ENCODE measurements around the gene GEMIN5. TPM values are rescaled to one million over a fixed set of nuclear protein-coding genes. Genes with fewer than 3 reads are reported as not detected.

Gene GEMIN5
- total and polyA plus RNA-seq, 2 of the 8 experiments (the other 6 are each of a cell fraction or from before 2014, with no cell fraction given): 12.8 to 47.0 TPM

GRCh38 chr5:154916874-154917273, 21.1 kb downstream of the GEMIN5 start:
- Histone ChIP-seq H3K9ac (replicated peaks in 1 of 4; ENCODE audit: extremely low read depth in 1 of 4, low read depth in 3 of 4, low read length in 3 of 4) (no peak overlapping the region), H3K4me3 (ENCODE audit: extremely low read depth in 1 of 4, insufficient read depth in 2 of 4, low read depth in 3 of 4, low read length in 4 of 4) (no peak overlapping the region), H3K14ac (ENCODE audit: insufficient read length) (no peak overlapping the region), H4K91ac (replicated peaks; ENCODE audit: insufficient read length, low read length) (no peak overlapping the region), H2AK5ac (ENCODE audit: low read depth, low read length) (no peak overlapping the region), H3K23me2 (ENCODE audit: low read depth, low read length) (no peaks in the 10 kb centered on the region), H2BK120ac (replicated peaks; ENCODE audit: low read depth, low read length) (no peak overlapping the region), H3K4me1 (replicated peaks in 1 of 4; ENCODE audit: control insufficient read depth in 3 of 4, insufficient read depth in 4 of 4, low read length in 3 of 4) (no peaks in the 10 kb centered on the region), H3K23ac (ENCODE audit: insufficient read length) (no peak overlapping the region), H2BK12ac (ENCODE audit: low read depth, low read length) (no peak overlapping the region), H3K4me2 (ENCODE audit: insufficient read depth in 1 of 2, low read depth in 2 of 2, low read length in 2 of 2) (no peak overlapping the region), H3K36me3 (ENCODE audit: control insufficient read depth in 2 of 4, insufficient read depth in 4 of 4, low read length in 3 of 4) (peaks cover 7 to 72% (median 41%) of the 10 kb centered on the region in 4 experiments; a peak in 7 of 8 replicates), H3K27me3 (replicated peaks in 1 of 4; ENCODE audit: control insufficient read depth in 3 of 4, extremely low read depth in 1 of 4, insufficient read depth in 3 of 4, low read length in 3 of 4) (no peaks in the 10 kb centered on the region), H3K9me3 (ENCODE audit: insufficient read depth in 2 of 2, low read depth in 1 of 2, low read length in 1 of 2) (no peaks in the 10 kb centered on the region), H3K27ac (ENCODE audit: low read depth, low read length) (no peak overlapping the region), H3K79me2 (ENCODE audit: control insufficient read depth in 1 of 2, insufficient read depth in 2 of 2, low read length in 2 of 2) (no peaks in the 10 kb centered on the region), H2BK15ac (ENCODE audit: low read length) (no peak overlapping the region), H4K8ac (ENCODE audit: extremely low read depth, insufficient read depth, low read length) (no peak overlapping the region), H2BK5ac (ENCODE audit: low read depth, low read length) (no peak overlapping the region), H4K20me1 (replicated peaks in 1 of 2; ENCODE audit: control insufficient read depth in 1 of 2, insufficient read depth in 2 of 2, low read length in 2 of 2) (no peaks in the 10 kb centered on the region), H3K79me1 (ENCODE audit: low read depth, low read length) (no peaks in the 10 kb centered on the region), H3K56ac (replicated peaks; ENCODE audit: insufficient read length, low read depth, low read length) (no peak overlapping the region), H2BK20ac (ENCODE audit: low read length) (no peak overlapping the region), H3K18ac (ENCODE audit: extremely low read depth, low read length) (no peak overlapping the region), H3K4ac (replicated peaks; ENCODE audit: insufficient read length, low read depth, low read length) (no peak overlapping the region), H2AFZ (ENCODE audit: low read length) (no peak overlapping the region), H4K5ac (ENCODE audit: insufficient read length, low read depth, low read length) (no peak overlapping the region)
- DNase-seq (ENCODE audit: low read depth in 1 of 2, low spot score in 2 of 2) (no peak), FAIRE-seq (no peak)
- WGBS, 2 experiments (ENCODE audit: extremely low coverage in 1 of 2, insufficient coverage in 1 of 2, insufficient read length in 1 of 2, insufficient replicate concordance in 2 of 2, low coverage in 1 of 2, low lambda C conversion rate in 2 of 2, missing lambda C conversion rate in 1 of 2): 93% methylated on average over 3 of the region's 3 CpGs; no CpG with 5 or more reads in 1 of the 2 experiments
- ChIA-PET POLR2A (ENCODE audit: partially characterized antibody) (interaction anchor here (0.6 to 2.6 kb wide), 2 partner anchors 11 to 20 kb away, joined by 3 to 7 read pairs; no protein-coding TSS in a partner anchor), CTCF (ENCODE audit: partially characterized antibody) (interaction anchor here (1.0 to 1.9 kb wide), 8 partner anchors 11 to 267 kb away, joined by 3 to 6 read pairs (median 3); no protein-coding TSS in a partner anchor)
- no peak for TF ChIP-seq CTBP2 (IDR thresholded peaks at IDR 0.05; ENCODE audit: borderline replicate concordance, insufficient read depth, insufficient read length, low read length)
- no peak for TF ChIP-seq EGR1 (IDR thresholded peaks at IDR 0.05; ENCODE audit: borderline replicate concordance, low read depth, low read length)
- no peak for TF ChIP-seq PHF8 (conservative IDR thresholded peaks at IDR 0.05; ENCODE audit: low read depth, low read length)
- no peak for TF ChIP-seq GABPA (IDR thresholded peaks at IDR 0.05; ENCODE audit: borderline replicate concordance, insufficient read depth, low read length)
- no peak for TF ChIP-seq SRF (IDR thresholded peaks at IDR 0.05; ENCODE audit: low read depth, low read length)
- TF ChIP-seq CHD1 (IDR thresholded peaks at IDR 0.05; ENCODE audit: low read depth, low read length): no peak

Measured in H1 (cell line).